ENCODE data around the gene PRRG3. TPM values are rescaled to one million over a fixed set of nuclear protein-coding genes. Genes with fewer than 3 reads are reported as not detected.
A peak's percentile ranks its signal among the peaks of the same experiment; 100 is the strongest.

PRRG3 gene
- total and polyA plus RNA-seq, 2 donors (not counting 1 experiment from before 2014, with no cell fraction given) = not detected

DNA sequence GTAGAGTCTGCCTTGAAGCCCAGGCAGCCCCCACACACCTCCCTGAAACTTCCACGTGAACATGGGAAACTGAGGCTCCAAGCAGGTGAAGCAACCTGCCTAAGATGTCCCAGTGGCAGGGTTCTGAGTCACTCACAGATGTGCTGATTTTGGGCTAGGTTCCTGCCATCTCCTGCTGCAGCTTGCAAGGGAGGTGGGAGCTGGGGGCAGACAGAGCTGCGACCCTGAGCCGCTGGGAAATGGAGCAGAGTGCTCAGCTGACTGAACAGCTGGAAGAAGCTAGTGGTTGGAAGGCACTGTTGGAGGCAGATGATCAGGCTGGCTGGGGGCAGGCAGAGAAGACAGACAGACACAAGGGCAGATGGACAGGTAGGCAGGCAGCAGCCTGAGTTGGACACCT, 17.0 kb downstream of the PRRG3 start:
- Histone ChIP-seq H3K9me3 (ENCODE audit: control extremely low read depth in 1 of 3, control insufficient read depth in 2 of 3, insufficient read depth in 1 of 3, low read length in 2 of 3) (no peaks in the 10 kb centered on the region), H3K36me3 (replicated peaks in 1 of 2; ENCODE audit: control extremely low read depth in 1 of 2, control insufficient read depth in 1 of 2, extremely low read depth in 1 of 2, insufficient read depth in 2 of 2, low read length in 1 of 2) (no peaks in the 10 kb centered on the region), H3K9ac (ENCODE audit: low read length) (no peak overlapping the region), H2AFZ (ENCODE audit: insufficient read depth, low read depth, low read length, poor library complexity, severe bottlenecking) (no peak overlapping the region), H3K4me3 (ENCODE audit: control extremely low read depth in 1 of 5, extremely low read depth in 1 of 5, insufficient read depth in 1 of 5, low read depth in 2 of 5, low read length in 4 of 5) (no peak overlapping the region), H3K4me1 (ENCODE audit: control insufficient read depth in 2 of 2, insufficient read depth in 2 of 2, low read length in 2 of 2) (no peaks in the 10 kb centered on the region), H3K79me2 (ENCODE audit: control insufficient read depth, insufficient read depth, low read length) (no peaks in the 10 kb centered on the region), H3K27me3 (replicated peaks in 1 of 4; ENCODE audit: control extremely low read depth in 1 of 4, control insufficient read depth in 3 of 4, insufficient read depth in 4 of 4, low read length in 3 of 4) (no peaks in the 10 kb centered on the region), H3K4me2 (replicated peaks; ENCODE audit: low read depth, low read length, poor library complexity, severe bottlenecking) (no peak overlapping the region), H4K20me1 (ENCODE audit: control insufficient read depth, insufficient read depth, low read length, poor library complexity, severe bottlenecking) (no peaks in the 10 kb centered on the region), H3K27ac (ENCODE audit: low read length in 2 of 2) (no peak overlapping the region)
- no peak for TF ChIP-seq EZH2 (IDR thresholded peaks at IDR 0.05; ENCODE audit: borderline replicate concordance, insufficient read depth, low read depth, low read length, poor library complexity, severe bottlenecking)
- TF ChIP-seq, protein P1, sequence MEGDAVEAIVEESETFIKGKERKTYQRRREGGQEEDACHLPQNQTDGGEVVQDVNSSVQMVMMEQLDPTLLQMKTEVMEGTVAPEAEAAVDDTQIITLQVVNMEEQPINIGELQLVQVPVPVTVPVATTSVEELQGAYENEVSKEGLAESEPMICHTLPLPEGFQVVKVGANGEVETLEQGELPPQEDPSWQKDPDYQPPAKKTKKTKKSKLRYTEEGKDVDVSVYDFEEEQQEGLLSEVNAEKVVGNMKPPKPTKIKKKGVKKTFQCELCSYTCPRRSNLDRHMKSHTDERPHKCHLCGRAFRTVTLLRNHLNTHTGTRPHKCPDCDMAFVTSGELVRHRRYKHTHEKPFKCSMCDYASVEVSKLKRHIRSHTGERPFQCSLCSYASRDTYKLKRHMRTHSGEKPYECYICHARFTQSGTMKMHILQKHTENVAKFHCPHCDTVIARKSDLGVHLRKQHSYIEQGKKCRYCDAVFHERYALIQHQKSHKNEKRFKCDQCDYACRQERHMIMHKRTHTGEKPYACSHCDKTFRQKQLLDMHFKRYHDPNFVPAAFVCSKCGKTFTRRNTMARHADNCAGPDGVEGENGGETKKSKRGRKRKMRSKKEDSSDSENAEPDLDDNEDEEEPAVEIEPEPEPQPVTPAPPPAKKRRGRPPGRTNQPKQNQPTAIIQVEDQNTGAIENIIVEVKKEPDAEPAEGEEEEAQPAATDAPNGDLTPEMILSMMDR (IDR thresholded peaks at IDR 0.05) = no peak
- Mint-ChIP-seq H3K9me3 (ENCODE audit: insufficient read depth) (no peaks in the 10 kb centered on the region), H3K4me3 (no peak overlapping the region), H3K27ac (no peak overlapping the region), H3K4me1 (no peaks in the 10 kb centered on the region), H3K27me3 (no peaks in the 10 kb centered on the region)
- CTCF ChIA-PET = no interaction called here
- POLR2A ChIA-PET = no interaction called here
- intact Hi-C loops (cut with micrococcal nuclease) = no loop called here
- DNase-seq (no peak), ATAC-seq (ENCODE audit: low read depth) (no peak)
- 94% methylated on average over 2 of the region's 3 CpGs for WGBS (ENCODE audit: insufficient coverage)

DNA sequence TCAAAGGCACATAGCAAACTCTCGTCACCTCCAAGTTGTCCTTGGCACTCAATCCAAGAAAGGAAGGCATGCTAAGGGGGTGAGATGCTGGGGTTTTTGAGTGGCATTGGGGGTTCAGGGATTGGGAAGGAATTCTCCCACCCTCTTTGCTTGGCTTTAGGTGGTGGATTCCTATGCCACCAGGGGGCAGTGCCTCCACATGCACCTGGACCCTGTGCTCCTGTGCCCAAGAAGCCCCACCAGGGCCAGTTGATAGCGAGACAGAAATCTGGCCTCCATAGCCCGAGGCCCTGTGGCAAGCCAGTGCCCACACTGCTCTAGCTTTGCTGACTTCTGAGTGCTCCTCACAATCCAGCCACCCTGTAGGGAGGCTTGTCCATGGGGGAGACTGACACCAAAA, 18.6 kb downstream of the PRRG3 start:
- ATAC-seq (ENCODE audit: low read depth) (no peak), DNase-seq (no peak)
- H3K27ac ChIP-seq (ENCODE audit: low read length in 2 of 2) = no peak overlapping the region
- Mint-ChIP-seq H3K27ac (no peak overlapping the region), H3K27me3 (no peaks in the 10 kb centered on the region), H3K4me1 (no peaks in the 10 kb centered on the region), H3K9me3 (ENCODE audit: insufficient read depth) (no peaks in the 10 kb centered on the region), H3K4me3 (no peak overlapping the region)
- WGBS (ENCODE audit: insufficient coverage) = no CpG with 5 or more reads among the region's 3 CpGs
- ChIA-PET POLR2A (no interaction called here), CTCF (no interaction called here)
- H3K79me2 ChIP-seq (ENCODE audit: control insufficient read depth, insufficient read depth, low read length) = no peaks in the 10 kb centered on the region
- H3K4me2 ChIP-seq (replicated peaks; ENCODE audit: low read depth, low read length, poor library complexity, severe bottlenecking) = no peak overlapping the region
- intact Hi-C loops (cut with micrococcal nuclease) = no loop called here
- H3K4me3 ChIP-seq (ENCODE audit: control extremely low read depth in 1 of 5, extremely low read depth in 1 of 5, insufficient read depth in 1 of 5, low read depth in 2 of 5, low read length in 4 of 5) = no peak overlapping the region
- no peak overlapping the region for H2AFZ ChIP-seq (ENCODE audit: insufficient read depth, low read depth, low read length, poor library complexity, severe bottlenecking)
- H3K9me3 ChIP-seq (ENCODE audit: control extremely low read depth in 1 of 3, control insufficient read depth in 2 of 3, insufficient read depth in 1 of 3, low read length in 2 of 3) = no peaks in the 10 kb centered on the region
- no peaks in the 10 kb centered on the region for H3K4me1 ChIP-seq (ENCODE audit: control insufficient read depth in 2 of 2, insufficient read depth in 2 of 2, low read length in 2 of 2)
- no peak for TF ChIP-seq EZH2 (IDR thresholded peaks at IDR 0.05; ENCODE audit: borderline replicate concordance, insufficient read depth, low read depth, low read length, poor library complexity, severe bottlenecking)
- TF ChIP-seq, protein P1 (IDR thresholded peaks at IDR 0.05) = peak; percentile 7
- H3K27me3 ChIP-seq (replicated peaks in 1 of 4; ENCODE audit: control extremely low read depth in 1 of 4, control insufficient read depth in 3 of 4, insufficient read depth in 4 of 4, low read length in 3 of 4) = no peaks in the 10 kb centered on the region
- H4K20me1 ChIP-seq (ENCODE audit: control insufficient read depth, insufficient read depth, low read length, poor library complexity, severe bottlenecking) = no peaks in the 10 kb centered on the region
- H3K36me3 ChIP-seq (replicated peaks in 1 of 2; ENCODE audit: control extremely low read depth in 1 of 2, control insufficient read depth in 1 of 2, extremely low read depth in 1 of 2, insufficient read depth in 2 of 2, low read length in 1 of 2) = no peaks in the 10 kb centered on the region
- no peak overlapping the region for H3K9ac ChIP-seq (ENCODE audit: low read length)

Measured in B cell (primary cell).